Epithelial cell of umbilical artery (primary cell): ENCODE measurements around the gene MYO9A. TPM values are rescaled to one million over a fixed set of nuclear protein-coding genes. Genes with fewer than 3 reads are reported as not detected.

Experiments
- total RNA-seq: library from RNA; depleted of rRNA; stranded (reverse); fragments of >200 nt; gene quantifications from 2 replicates; pipeline ENCODE4 v1.2.3, GENCODE V29; 2014

Gene MYO9A, protein sequence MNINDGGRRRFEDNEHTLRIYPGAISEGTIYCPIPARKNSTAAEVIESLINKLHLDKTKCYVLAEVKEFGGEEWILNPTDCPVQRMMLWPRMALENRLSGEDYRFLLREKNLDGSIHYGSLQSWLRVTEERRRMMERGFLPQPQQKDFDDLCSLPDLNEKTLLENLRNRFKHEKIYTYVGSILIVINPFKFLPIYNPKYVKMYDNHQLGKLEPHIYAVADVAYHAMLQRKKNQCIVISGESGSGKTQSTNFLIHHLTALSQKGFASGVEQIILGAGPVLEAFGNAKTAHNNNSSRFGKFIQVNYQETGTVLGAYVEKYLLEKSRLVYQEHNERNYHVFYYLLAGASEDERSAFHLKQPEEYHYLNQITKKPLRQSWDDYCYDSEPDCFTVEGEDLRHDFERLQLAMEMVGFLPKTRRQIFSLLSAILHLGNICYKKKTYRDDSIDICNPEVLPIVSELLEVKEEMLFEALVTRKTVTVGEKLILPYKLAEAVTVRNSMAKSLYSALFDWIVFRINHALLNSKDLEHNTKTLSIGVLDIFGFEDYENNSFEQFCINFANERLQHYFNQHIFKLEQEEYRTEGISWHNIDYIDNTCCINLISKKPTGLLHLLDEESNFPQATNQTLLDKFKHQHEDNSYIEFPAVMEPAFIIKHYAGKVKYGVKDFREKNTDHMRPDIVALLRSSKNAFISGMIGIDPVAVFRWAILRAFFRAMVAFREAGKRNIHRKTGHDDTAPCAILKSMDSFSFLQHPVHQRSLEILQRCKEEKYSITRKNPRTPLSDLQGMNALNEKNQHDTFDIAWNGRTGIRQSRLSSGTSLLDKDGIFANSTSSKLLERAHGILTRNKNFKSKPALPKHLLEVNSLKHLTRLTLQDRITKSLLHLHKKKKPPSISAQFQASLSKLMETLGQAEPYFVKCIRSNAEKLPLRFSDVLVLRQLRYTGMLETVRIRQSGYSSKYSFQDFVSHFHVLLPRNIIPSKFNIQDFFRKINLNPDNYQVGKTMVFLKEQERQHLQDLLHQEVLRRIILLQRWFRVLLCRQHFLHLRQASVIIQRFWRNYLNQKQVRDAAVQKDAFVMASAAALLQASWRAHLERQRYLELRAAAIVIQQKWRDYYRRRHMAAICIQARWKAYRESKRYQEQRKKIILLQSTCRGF (N-terminal part only)
- total RNA-seq: 17.9 and 24.2 TPM in 2 replicates

GRCh38 chr15:72118017-72118978 lies at the start of gene MYO9A, which contains the start of gene SENP8:
MYO9A (minus strand) TSS chr15:72118150; CDS start chr15:72046563, 71,587 bp downstream.
SENP8 (plus strand) TSS chr15:72118403; CDS start chr15:72139624, 21,221 bp downstream.

DNA sequence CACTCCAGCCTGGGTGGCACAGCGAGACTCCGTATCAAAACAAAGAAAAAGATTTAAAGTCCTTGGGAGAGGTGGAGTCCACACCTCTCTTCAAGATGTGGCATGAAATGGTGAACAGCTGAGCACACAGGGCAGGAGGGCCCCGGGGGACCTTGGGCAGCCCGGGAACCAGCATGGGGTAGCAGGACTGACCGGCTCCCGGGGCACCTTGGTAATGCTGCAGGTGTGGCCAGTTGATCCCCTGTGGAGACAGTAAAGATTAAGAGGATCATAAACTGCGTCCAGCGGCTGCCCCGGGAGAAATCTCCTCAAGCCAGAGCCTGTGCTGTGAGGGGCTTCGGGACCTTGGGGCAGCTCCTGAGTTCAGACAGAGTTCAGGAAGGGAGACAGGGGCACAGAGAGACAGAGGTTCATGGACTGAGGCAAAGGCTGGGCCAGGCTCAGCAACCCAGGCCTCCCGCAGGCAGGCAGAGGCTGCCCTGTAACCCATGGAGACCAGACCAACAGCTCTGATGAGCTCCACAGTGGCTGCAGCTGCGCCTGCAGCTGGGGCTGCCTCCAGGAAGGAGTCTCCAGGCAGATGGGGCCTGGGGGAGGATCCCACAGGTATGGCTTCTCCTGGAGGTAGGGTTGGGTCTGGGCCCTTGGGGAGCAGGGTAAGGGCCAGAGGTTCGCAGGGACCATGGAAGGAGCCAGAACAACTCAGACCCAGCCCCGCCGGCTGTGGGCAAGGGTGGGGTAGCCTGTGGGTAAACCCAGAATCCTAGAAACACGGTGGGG lies 307.5 kb downstream of the MYO9A start, which contains the start of gene NR2E3:
TSS of gene NR2E3 (plus strand) at position 299 of the 780 bp plus-strand sequence. CDS start at position 489, 190 bp downstream.

Other genes starting within 250 kb of the MYO9A start
- 0.97 and 2.0 TPM in 2 replicates for gene SENP8, start 253 bp upstream of the MYO9A start, total RNA-seq
- 0.30 and 0.32 TPM in 2 replicates for gene GRAMD2A, start 79.6 kb upstream of the MYO9A start, total RNA-seq
- gene PKM, start 113.0 kb upstream of the MYO9A start, total RNA-seq: 1,120 and 1,412 TPM in 2 replicates
- 7.1 and 9.1 TPM in 2 replicates for gene PARP6, start 154.4 kb upstream of the MYO9A start, total RNA-seq
- gene CELF6, start 202.0 kb upstream of the MYO9A start, total RNA-seq: not detected in 2 replicates